ENCODE measurements around the gene WNT3A. TPM values are rescaled to one million over a fixed set of nuclear protein-coding genes. Genes with fewer than 3 reads are reported as not detected.

Gene WNT3A
- total and polyA plus RNA-seq, 2 of the 4 experiments (the other 2 are of a cell fraction) = not detected

DNA sequence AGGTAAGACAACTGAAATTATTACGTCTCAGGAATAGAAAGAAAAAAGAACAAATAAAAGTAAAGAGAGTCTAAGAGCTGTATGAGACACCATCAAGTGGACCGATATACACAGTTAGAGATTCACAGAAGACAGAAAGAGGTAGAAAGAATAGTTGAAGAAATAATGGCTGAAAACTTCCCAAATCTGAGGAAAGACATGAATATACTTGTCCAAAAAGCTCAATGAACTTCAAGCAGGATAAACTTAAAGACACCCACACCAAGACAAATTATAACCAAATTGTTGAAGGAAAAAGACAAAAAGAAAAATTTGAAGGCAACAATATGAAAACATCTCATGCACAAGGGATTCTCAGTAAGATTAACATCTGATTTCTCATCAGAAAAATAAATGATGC lies 19.6 kb upstream of the WNT3A start:
- BruUV-seq (replicated peaks) = no TSS peak
- DNase-seq = no peak
- Histone ChIP-seq H3K27me3 (ENCODE audit: control insufficient read depth, insufficient read depth, low read length) (peaks cover 2% of the 10 kb centered on the region; the same call in 1 of the 2 replicates), H4K20me1 (ENCODE audit: insufficient read depth, low read length) (no peaks in the 10 kb centered on the region), H3K27ac (ENCODE audit: insufficient read depth, low read length) (no peak overlapping the region), H3K56ac (ENCODE audit: extremely low read depth, insufficient read depth, low read length) (no peak overlapping the region), H2BK5ac (ENCODE audit: low read depth, low read length, poor library complexity, severe bottlenecking) (no peak overlapping the region), H4K8ac (ENCODE audit: low read depth in 2 of 2, low read length in 2 of 2) (no peak overlapping the region), H3K9ac (ENCODE audit: low read depth, low read length) (no peak overlapping the region), H2AFZ (replicated peaks; ENCODE audit: low read length, poor library complexity) (no peak overlapping the region), H4K91ac (ENCODE audit: insufficient read depth, low read depth, low read length) (no peak overlapping the region), H3K4me3 (ENCODE audit: insufficient read depth, low read depth, low read length) (no peak overlapping the region), H3K4ac (ENCODE audit: low read depth, low read length) (no peak overlapping the region), H3K14ac (replicated peaks; ENCODE audit: low read depth, low read length) (no peak overlapping the region), H2BK120ac (ENCODE audit: low read depth, low read length) (no peak overlapping the region), H2AK9ac (replicated peaks; ENCODE audit: low read depth, low read length, poor library complexity) (no peak overlapping the region), H3K4me2 (ENCODE audit: low read depth, low read length) (no peak overlapping the region), H3K18ac (ENCODE audit: low read depth, low read length) (no peak overlapping the region), H3K4me1 (ENCODE audit: control insufficient read depth, insufficient read depth, low read length) (no peaks in the 10 kb centered on the region), H3K9me1 (ENCODE audit: insufficient read depth, low read length) (no peaks in the 10 kb centered on the region), H3K23ac (ENCODE audit: low read depth, low read length) (no peak overlapping the region), H4K5ac (ENCODE audit: low read depth, low read length) (no peak overlapping the region), H2BK20ac (ENCODE audit: low read depth, low read length) (no peak overlapping the region), H3K79me1 (ENCODE audit: low read depth in 1 of 2, low read length in 2 of 2) (no peaks in the 10 kb centered on the region), H3K9me3 (ENCODE audit: control insufficient read depth, insufficient read depth, low read length) (no peaks in the 10 kb centered on the region), H2BK15ac (ENCODE audit: low read depth, low read length) (no peak overlapping the region), H2AK5ac (ENCODE audit: low read depth, low read length) (no peak overlapping the region), H3K36me3 (ENCODE audit: control insufficient read depth, insufficient read depth, low read length) (no peaks in the 10 kb centered on the region)
- CTCF ChIA-PET = no interaction called here
- dilution Hi-C loops (cut with HindIII; ENCODE audit: low sequenced_read_pairs, unreplicated experiment) (no loop called here), intact Hi-C loops (cut with micrococcal nuclease) (no loop called here), in situ Hi-C loops (cut with MboI; ENCODE audit: low sequenced_read_pairs) (no loop called here)
- ATAC-seq (ENCODE audit: low read depth) = no peak
- POLR2A ChIA-PET (ENCODE audit: unreplicated experiment) = no interaction called here
- TF ChIP-seq, protein P1, sequence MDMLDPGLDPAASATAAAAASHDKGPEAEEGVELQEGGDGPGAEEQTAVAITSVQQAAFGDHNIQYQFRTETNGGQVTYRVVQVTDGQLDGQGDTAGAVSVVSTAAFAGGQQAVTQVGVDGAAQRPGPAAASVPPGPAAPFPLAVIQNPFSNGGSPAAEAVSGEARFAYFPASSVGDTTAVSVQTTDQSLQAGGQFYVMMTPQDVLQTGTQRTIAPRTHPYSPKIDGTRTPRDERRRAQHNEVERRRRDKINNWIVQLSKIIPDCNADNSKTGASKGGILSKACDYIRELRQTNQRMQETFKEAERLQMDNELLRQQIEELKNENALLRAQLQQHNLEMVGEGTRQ (IDR thresholded peaks at IDR 0.05; ENCODE audit: low read depth, low read length) = no peak
- TF ChIP-seq FOS (IDR thresholded peaks at IDR 0.05; ENCODE audit: low read depth, low read length) = no peak
- TF ChIP-seq SMC3 (IDR thresholded peaks at IDR 0.05; ENCODE audit: low read depth, low read length) = no peak
- no peak for TF ChIP-seq RFX5 (IDR thresholded peaks at IDR 0.05; ENCODE audit: low read depth, low read length)
- TF ChIP-seq MXI1 (IDR thresholded peaks at IDR 0.05; ENCODE audit: borderline replicate concordance, low read depth, low read length) = no peak
- TF ChIP-seq BHLHE40 (IDR thresholded peaks at IDR 0.05; ENCODE audit: low read depth, low read length) = no peak
- no peak for TF ChIP-seq NFE2L2 (IDR thresholded peaks at IDR 0.05; ENCODE audit: low read depth, low read length)
- TF ChIP-seq, protein P2, sequence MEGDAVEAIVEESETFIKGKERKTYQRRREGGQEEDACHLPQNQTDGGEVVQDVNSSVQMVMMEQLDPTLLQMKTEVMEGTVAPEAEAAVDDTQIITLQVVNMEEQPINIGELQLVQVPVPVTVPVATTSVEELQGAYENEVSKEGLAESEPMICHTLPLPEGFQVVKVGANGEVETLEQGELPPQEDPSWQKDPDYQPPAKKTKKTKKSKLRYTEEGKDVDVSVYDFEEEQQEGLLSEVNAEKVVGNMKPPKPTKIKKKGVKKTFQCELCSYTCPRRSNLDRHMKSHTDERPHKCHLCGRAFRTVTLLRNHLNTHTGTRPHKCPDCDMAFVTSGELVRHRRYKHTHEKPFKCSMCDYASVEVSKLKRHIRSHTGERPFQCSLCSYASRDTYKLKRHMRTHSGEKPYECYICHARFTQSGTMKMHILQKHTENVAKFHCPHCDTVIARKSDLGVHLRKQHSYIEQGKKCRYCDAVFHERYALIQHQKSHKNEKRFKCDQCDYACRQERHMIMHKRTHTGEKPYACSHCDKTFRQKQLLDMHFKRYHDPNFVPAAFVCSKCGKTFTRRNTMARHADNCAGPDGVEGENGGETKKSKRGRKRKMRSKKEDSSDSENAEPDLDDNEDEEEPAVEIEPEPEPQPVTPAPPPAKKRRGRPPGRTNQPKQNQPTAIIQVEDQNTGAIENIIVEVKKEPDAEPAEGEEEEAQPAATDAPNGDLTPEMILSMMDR (conservative IDR thresholded peaks at IDR 0.05; ENCODE audit: low read depth, low read length) = no peak
- TF ChIP-seq MAFK (IDR thresholded peaks at IDR 0.05; ENCODE audit: low read depth, low read length) = no peak
- no peak for TF ChIP-seq POLR2A (IDR thresholded peaks at IDR 0.05; ENCODE audit: low read depth, low read length)
- TF ChIP-seq CHD1 (IDR thresholded peaks at IDR 0.05; ENCODE audit: low read depth, low read length) = no peak
- no peak for TF ChIP-seq RAD21 (IDR thresholded peaks at IDR 0.05; ENCODE audit: low read length)
- TF ChIP-seq, protein P3, sequence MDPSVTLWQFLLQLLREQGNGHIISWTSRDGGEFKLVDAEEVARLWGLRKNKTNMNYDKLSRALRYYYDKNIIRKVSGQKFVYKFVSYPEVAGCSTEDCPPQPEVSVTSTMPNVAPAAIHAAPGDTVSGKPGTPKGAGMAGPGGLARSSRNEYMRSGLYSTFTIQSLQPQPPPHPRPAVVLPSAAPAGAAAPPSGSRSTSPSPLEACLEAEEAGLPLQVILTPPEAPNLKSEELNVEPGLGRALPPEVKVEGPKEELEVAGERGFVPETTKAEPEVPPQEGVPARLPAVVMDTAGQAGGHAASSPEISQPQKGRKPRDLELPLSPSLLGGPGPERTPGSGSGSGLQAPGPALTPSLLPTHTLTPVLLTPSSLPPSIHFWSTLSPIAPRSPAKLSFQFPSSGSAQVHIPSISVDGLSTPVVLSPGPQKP (IDR thresholded peaks at IDR 0.05; ENCODE audit: borderline replicate concordance, low read depth, low read length) = no peak
- TF ChIP-seq MAZ (IDR thresholded peaks at IDR 0.05; ENCODE audit: borderline replicate concordance, low read depth, low read length) = no peak
- no peak for TF ChIP-seq CEBPB (IDR thresholded peaks at IDR 0.05; ENCODE audit: low read depth, low read length)
- no peak for TF ChIP-seq RCOR1 (IDR thresholded peaks at IDR 0.05; ENCODE audit: insufficient replicate concordance, low read length)
- no CpG with 5 or more reads among the region's 2 CpGs for WGBS, 2 experiments (ENCODE audit: extremely low coverage in 2 of 2, insufficient read length in 1 of 2)
